Adrenal gland (tissue), 5 donors: ENCODE results near the gene XRN1.

Source experiments
- POLR2A ChIP-seq, 2 donors: fragments of 450-650 bp; IDR thresholded peaks; one replicate each; pipeline ENCODE4 v1.6.1; 2017; ENCODE audit warnings: antibody characterized with exemption in 2 of 2, mild to moderate bottlenecking in 2 of 2, moderate library complexity in 1 of 2
- TF ChIP-seq, protein P1 (sequence below), 6 experiments: fragments of 450-650 bp in 4 of 6; fragments of 200-600 bp in 2 of 6; sonication (generic) in 1 of 6; IDR thresholded peaks; 1 replicate in 5 of 6; 2 replicates in 1 of 6; pipeline versions ENCODE4 v1.5.1 to v1.8.0; 2016 to 2021; ENCODE audit warnings: antibody characterized with exemption in 6 of 6, mild to moderate bottlenecking in 2 of 6, moderate library complexity in 1 of 6
- donor health status: DM: no; HTN: no; CAD: no.

DNA sequence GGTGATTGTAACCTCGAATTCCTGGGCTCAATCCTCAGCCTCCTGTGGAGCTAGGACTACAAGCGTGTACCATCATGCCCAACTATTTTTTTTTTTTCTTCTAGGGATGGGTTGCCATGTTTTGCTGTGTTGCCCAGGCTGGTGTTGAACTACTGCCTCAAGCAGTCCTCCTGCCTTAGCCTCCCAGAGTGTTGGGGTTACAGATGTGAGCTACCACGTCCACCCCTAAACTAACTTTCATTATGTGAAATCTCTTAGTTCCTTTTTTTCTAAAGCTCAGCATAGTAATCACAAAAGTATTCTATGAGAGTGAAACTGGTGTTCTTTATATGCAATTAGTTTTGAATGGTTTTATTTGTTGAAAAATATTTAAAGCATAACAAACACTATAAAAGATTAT lies 92.1 kb downstream of the XRN1 start:
- TF ChIP-seq, protein P1, sequence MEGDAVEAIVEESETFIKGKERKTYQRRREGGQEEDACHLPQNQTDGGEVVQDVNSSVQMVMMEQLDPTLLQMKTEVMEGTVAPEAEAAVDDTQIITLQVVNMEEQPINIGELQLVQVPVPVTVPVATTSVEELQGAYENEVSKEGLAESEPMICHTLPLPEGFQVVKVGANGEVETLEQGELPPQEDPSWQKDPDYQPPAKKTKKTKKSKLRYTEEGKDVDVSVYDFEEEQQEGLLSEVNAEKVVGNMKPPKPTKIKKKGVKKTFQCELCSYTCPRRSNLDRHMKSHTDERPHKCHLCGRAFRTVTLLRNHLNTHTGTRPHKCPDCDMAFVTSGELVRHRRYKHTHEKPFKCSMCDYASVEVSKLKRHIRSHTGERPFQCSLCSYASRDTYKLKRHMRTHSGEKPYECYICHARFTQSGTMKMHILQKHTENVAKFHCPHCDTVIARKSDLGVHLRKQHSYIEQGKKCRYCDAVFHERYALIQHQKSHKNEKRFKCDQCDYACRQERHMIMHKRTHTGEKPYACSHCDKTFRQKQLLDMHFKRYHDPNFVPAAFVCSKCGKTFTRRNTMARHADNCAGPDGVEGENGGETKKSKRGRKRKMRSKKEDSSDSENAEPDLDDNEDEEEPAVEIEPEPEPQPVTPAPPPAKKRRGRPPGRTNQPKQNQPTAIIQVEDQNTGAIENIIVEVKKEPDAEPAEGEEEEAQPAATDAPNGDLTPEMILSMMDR (IDR thresholded peaks at IDR 0.05), result no peak
- TF ChIP-seq POLR2A (IDR thresholded peaks at IDR 0.05), result no peak
